ENCODE measurements around the gene CBR1. TPM values are rescaled to one million over a fixed set of nuclear protein-coding genes. Genes with fewer than 3 reads are reported as not detected.

CBR1 gene
- total RNA-seq = 10 to 100 TPM; 41.9 to 42.6 TPM

DNA sequence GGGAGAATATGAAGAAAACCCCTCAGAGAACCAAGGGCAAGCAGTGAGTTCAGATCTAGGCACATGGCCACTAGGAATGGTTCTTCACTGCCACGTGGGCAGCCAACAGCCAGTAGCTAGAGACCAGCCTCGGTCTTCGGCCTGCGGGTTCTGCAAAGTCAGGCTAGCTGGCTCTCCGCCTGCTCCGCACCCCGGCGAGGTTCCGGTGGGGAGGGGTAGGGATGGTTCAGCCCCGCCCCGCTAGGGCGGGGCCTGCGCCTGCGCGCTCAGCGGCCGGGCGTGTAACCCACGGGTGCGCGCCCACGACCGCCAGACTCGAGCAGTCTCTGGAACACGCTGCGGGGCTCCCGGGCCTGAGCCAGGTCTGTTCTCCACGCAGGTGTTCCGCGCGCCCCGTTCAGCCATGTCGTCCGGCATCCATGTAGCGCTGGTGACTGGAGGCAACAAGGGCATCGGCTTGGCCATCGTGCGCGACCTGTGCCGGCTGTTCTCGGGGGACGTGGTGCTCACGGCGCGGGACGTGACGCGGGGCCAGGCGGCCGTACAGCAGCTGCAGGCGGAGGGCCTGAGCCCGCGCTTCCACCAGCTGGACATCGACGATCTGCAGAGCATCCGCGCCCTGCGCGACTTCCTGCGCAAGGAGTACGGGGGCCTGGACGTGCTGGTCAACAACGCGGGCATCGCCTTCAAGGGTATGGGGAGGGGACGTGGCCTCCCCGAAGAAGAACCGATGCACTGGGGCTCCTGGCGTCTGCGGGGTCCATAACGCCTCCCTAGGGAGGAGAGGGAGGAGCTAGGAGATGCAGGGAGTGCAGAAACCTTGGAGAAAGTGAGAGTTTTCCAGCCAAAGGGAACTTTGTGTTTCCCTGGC is at the start of gene CBR1:
CBR1 (plus strand) TSS at position 312 of the 871 bp plus-strand sequence; CDS start at position 404, 92 bp downstream.
- ChIA-PET CTCF (interaction anchor here (0.6 to 1.6 kb wide), 6 partner anchors 9 to 297 kb away, joined by 3 to 6 read pairs (median 3); partner anchors contain the start of gene SETD4), POLR2A (interaction anchor here (0.7 to 2.0 kb wide), 3 partner anchors 10 to 1262 kb away, joined by 3 to 9 read pairs (median 4); partner anchors contain the start of gene SETD4)

DNA sequence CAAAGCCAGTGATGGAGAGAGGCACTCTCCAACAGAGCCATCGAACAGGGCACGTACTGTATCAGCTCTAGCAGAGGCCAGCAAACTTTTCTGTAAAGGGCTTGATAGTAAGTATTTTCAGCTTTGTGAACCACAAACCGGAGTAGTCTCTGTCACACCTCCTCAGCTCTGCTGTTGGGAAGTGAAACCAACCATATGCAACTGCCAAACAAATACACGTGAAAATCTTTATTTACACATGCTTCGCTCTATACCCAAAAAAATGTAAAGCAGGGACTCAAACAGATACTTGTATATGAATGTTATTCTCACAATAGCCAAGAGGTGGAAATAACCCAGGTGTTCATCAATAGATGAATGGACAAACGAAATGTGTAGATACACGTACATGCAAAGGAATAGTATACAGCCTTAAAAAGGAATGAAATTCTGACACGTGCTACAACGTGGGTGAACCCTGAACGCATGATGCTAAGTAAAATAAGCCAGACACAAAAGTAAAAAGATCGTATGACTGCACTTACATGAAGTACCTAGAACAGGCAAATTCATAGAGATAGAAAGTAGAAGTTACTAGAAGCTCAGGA is 48.5 kb upstream of the CBR1 start:
- POLR2A ChIA-PET = no interaction called here
- CTCF ChIA-PET = no interaction called here

- ChIA-PET CTCF (no interaction called here), POLR2A (interaction anchor here (0.5 kb wide), 1 partner anchor 163 kb away, joined by 3 read pairs; no protein-coding TSS in a partner anchor)
Measured at GRCh38 chr21:36022427-36023091, 47.3 kb upstream of the CBR1 start.

DNA sequence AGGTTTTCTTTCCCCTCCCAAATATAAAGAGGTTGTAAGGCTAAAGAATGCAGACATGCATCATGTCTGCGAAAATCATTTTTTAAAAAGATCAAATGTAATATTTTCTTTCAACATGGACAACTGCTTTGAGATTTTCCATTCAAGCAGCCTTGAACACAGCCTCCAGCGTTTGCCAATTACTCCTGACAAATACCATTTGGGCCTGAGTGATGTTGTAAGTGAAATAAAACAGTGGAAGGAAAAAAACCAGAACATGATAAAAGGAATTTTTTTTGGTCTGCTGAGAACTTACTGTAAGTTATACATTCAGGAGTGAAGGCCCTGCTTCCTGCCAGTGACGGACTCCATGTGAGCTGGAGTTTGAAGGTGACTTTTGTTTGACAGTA is 46.7 kb upstream of the CBR1 start:
- ChIA-PET POLR2A (no interaction called here), CTCF (no interaction called here)

DNA sequence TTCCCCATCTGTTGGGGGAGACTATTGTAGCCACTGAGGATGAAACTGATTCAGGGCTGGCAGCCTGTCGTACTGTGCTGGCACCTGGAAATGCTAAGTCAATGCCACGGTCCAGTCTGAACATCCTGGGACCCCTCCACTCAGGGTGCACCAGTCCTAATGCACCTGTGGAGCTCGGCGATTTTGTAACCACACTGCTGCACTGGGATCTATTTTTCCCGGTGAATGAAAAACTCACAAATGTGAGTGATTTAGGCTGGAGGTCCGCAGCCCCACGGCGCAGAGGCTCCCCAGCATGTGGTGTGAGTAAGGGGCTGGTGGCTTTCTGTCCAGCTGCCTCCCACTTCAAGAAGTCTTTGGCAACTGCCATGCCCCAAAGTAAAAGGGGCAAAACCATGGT is 45.0 kb upstream of the CBR1 start:
- POLR2A ChIA-PET = no interaction called here
- CTCF ChIA-PET = no interaction called here

DNA sequence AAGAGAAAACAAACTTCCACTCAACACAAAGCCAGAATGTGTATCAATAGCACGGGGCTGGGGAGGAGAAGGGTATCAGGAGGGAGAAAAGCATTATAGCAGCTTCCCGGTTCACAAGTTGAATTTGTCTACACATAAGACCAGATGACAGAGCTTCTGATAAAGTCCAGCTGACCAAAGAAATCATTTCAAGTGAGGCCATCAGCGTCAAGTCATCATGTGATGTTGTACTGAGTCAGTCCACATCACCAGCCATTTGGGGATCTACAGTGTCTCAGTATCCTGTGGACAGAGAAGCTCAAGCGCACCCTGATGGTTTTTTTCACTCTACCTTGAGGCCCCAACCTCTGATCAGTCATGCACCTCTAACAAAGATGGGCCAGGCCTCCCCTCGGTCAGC is 42.5 kb upstream of the CBR1 start:
- ChIA-PET POLR2A (no interaction called here), CTCF (interaction anchor here (0.8 to 1.4 kb wide), 4 partner anchors 8 to 804 kb away, joined by 3 to 4 read pairs (median 3); no protein-coding TSS in a partner anchor)

GRCh38 chr21:36028127-36029069 is 41.4 kb upstream of the CBR1 start:
- POLR2A ChIA-PET = no interaction called here
- CTCF ChIA-PET = interaction anchor here (0.8 to 1.6 kb wide), 7 partner anchors 8 to 1283 kb away, joined by 3 to 5 read pairs (median 3); no protein-coding TSS in a partner anchor

GRCh38 chr21:36029309-36029708 is 40.5 kb upstream of the CBR1 start:
- ChIA-PET POLR2A (no interaction called here), CTCF (interaction anchor here (1.6 kb wide), 1 partner anchor 1284 kb away, joined by 4 read pairs; no protein-coding TSS in a partner anchor)

DNA sequence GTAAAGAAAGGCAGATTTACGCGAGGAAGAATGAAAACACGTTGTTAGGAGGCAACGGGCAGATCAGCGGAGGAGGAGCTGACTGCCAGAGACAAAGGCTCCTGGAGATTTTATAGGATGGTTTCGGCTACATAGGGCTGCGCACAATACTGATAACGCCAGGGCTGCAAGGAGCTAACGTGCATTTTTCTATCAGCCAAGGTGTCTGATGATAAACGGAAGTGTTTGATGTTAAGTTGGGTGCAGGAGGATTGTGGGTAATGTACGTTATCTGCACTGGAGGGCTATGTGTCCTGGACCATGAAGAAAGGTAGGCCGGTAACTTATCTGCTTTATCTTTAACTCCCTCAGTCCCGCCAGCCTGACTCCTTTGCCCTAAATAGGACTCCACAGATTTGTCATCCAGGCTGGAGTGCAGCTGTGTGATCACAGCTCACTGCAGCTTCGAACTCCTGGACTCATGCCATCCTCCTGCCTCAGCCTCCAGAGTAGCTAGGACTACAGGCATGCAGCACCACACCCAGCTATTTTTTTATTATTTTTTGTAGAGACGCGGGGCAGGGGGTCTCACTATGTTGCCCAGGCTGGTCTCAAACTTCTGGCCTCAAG is 39.1 kb upstream of the CBR1 start:
- POLR2A ChIA-PET = no interaction called here
- CTCF ChIA-PET = interaction anchor here (0.6 to 0.7 kb wide), 2 partner anchors 39 to 140 kb away, joined by 3 read pairs; no protein-coding TSS in a partner anchor

GRCh38 chr21:36032647-36033406 is 37.0 kb upstream of the CBR1 start:
- ChIA-PET POLR2A (interaction anchor here (0.6 kb wide), 1 partner anchor 20 kb away, joined by 5 read pairs; no protein-coding TSS in a partner anchor), CTCF (no interaction called here)

DNA sequence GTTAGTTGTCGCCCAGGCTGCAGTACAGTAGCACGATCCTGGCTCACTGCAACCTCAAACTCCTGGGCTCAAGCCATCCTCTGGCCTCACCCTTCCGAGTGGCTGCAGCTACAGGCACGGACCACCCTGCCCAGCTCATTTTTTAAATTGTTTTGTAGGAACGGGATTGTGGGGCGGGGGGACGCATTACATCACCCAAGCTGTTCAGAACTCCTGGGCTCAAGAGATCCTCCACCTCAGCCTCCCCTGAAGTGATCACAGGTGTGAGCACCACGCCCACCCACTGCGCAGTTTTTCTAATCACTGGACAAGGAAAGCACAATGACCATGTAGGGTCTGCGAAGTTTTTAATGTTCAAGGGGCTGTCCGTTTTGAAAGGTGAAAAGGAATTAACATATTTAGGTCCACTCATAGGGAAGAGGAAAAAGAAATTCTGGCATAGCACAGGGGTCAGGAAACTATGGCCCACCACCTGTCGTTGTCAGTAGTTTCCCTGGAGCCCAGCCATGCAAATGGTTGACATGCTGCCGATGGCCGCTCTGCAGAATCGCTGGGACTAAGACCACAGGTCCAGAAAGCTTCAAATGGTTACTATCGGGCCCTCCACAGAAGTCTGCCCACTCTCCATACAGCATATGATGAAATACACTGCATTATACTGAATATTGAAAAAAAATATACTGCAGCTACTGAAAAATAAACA is 35.5 kb upstream of the CBR1 start:
- ChIA-PET POLR2A (no interaction called here), CTCF (interaction anchor here (0.6 kb wide), 1 partner anchor 49 kb away, joined by 4 read pairs; no protein-coding TSS in a partner anchor)

- POLR2A ChIA-PET = no interaction called here
- CTCF ChIA-PET = interaction anchor here (0.5 kb wide), 1 partner anchor 59 kb away, joined by 3 read pairs; no protein-coding TSS in a partner anchor
Measured at GRCh38 chr21:36035381-36035791, 34.4 kb upstream of the CBR1 start.

GRCh38 chr21:36038701-36039497 is 30.9 kb upstream of the CBR1 start:
- CTCF ChIA-PET = no interaction called here
- POLR2A ChIA-PET = no interaction called here

- ChIA-PET POLR2A (no interaction called here), CTCF (no interaction called here)
Measured at GRCh38 chr21:36039861-36040260, 30.0 kb upstream of the CBR1 start.

DNA sequence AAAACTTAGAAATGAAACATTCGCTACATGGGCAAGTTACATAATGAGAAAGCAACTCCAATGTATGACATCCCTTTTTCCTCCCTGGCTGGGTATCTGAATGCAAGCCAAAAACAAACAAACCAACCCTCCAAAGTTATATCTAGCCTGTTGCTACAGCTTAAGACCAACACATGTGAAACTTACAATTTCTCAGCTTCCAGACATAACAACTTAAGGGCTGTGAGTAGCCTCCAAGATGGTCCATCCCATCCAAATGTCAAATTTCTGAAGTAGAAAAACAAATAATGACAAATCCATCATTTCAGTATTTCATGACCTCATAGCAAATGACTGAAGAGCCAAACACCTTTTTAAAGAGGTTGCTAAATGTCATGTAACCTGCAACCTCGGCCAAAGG is 29.4 kb upstream of the CBR1 start:
- CTCF ChIA-PET = no interaction called here
- POLR2A ChIA-PET = no interaction called here

GRCh38 chr21:36041910-36042309 is 27.9 kb upstream of the CBR1 start:
- ChIA-PET POLR2A (no interaction called here), CTCF (no interaction called here)

DNA sequence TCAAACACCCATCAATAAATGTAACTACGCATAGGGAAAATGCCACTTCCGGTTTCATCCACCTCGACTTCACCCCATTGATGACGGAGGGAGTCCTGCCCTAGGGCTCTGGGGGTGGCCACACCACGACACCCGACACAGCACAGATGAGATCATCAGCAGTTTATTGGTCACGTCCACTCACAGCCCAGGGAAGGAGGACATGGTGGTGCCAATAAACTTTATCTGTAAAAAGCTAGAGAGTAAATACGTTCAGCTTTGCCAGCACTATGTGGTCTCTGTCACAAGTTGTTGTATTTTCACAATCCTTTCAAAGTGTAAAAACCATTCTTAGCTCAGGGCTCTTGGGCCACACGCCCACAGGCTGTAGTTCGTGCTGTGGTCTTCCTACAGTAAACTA is 25.8 kb upstream of the CBR1 start:
- POLR2A ChIA-PET = no interaction called here
- CTCF ChIA-PET = no interaction called here

All from activated CD8-positive, alpha-beta memory T cell treated with anti-CD3 and anti-CD28 coated beads for 36 hours (primary cell).